H1 (cell line): ENCODE results near the gene ANKS1A. TPM values are rescaled to one million over a fixed set of nuclear protein-coding genes. Genes with fewer than 3 reads are reported as not detected.

Source experiments
- CTCF ChIA-PET: fragments of 300-600 bp; sonication (Branson Sonifier 250); formaldehyde crosslinking; loops from one replicate; lab custom pipeline; 2021; ENCODE audit not compliant: partially characterized antibody; lab: Charles Lee
- POLR2A ChIA-PET: fragments of 300-600 bp; sonication (Branson Sonifier 250); formaldehyde crosslinking; loops from one replicate; lab custom pipeline; 2021; ENCODE audit warnings: inconsistent platforms; ENCODE audit not compliant: partially characterized antibody; lab: Charles Lee
- DNase-seq, 2 experiments: peaks; one replicate each; pipeline versions ENCODE4 v3.0.0 to v3.0.0-alpha.2; 2010 to 2022; ENCODE audit warnings: low spot score in 2 of 2, low read depth in 1 of 2, mixed read lengths in 1 of 2
- FAIRE-seq: peaks from 2 replicates; lab custom pipeline; 2011; peaks lifted over from hg19 to GRCh38; lab: Jason Lieb, UNC
- H2AFZ ChIP-seq: 2 replicates; pipeline ENCODE4 v1.8.1; 2012; ENCODE audit warnings: low read length, inconsistent platforms
- H2AK5ac ChIP-seq: 2 replicates; pipeline ENCODE4 v1.6.1; 2013; ENCODE audit warnings: low read depth, low read length
- H2BK120ac ChIP-seq: replicated peaks from 2 replicates; pipeline ENCODE3; 2013; ENCODE audit warnings: low read depth, low read length, inconsistent platforms
- H2BK12ac ChIP-seq: 2 replicates; pipeline ENCODE4 v1.6.1; 2013; ENCODE audit warnings: low read depth, low read length
- H2BK15ac ChIP-seq: 2 replicates; pipeline ENCODE4 v1.6.1; 2013; ENCODE audit warnings: low read length
- H2BK20ac ChIP-seq: 2 replicates; pipeline ENCODE4 v1.6.1; 2013; ENCODE audit warnings: low read length
- H2BK5ac ChIP-seq: 2 replicates; pipeline ENCODE4 v1.6.1; 2013; ENCODE audit warnings: low read depth, low read length
- H3K14ac ChIP-seq: 2 replicates; pipeline ENCODE4 v1.6.1; 2013; ENCODE audit warnings: inconsistent platforms; ENCODE audit not compliant: insufficient read length
- H3K18ac ChIP-seq: 2 replicates; pipeline ENCODE4 v1.6.1; 2013; ENCODE audit warnings: low read length; ENCODE audit errors: extremely low read depth
- H3K23ac ChIP-seq: 2 replicates; pipeline ENCODE4 v1.6.1; 2013; ENCODE audit warnings: inconsistent platforms; ENCODE audit not compliant: insufficient read length
- H3K23me2 ChIP-seq: 2 replicates; pipeline ENCODE4 v1.6.1; 2013; ENCODE audit warnings: low read depth, low read length
- H3K27ac ChIP-seq: 2 replicates; pipeline ENCODE4 v1.6.1; 2011; ENCODE audit warnings: low read depth, low read length, inconsistent platforms
- H3K27me3 ChIP-seq, 4 experiments: replicated peaks in 1 of 4; 1 replicate in 1 of 4; 2 replicates in 3 of 4; pipeline versions ENCODE4 v1.6.1 to v1.8.1; 2011 to 2013; ENCODE audit warnings: low read length in 3 of 4, mild to moderate bottlenecking in 3 of 4, inconsistent platforms in 2 of 4, mixed read lengths in 2 of 4, moderate library complexity in 1 of 4; ENCODE audit not compliant: control insufficient read depth in 3 of 4, insufficient read depth in 3 of 4; ENCODE audit errors: extremely low read depth in 1 of 4
- H3K36me3 ChIP-seq, 4 experiments: 2 replicates each; pipeline versions ENCODE4 v1.6.1 to v1.8.1; 2011 to 2013; ENCODE audit warnings: mild to moderate bottlenecking in 4 of 4, low read length in 3 of 4, moderate library complexity in 2 of 4, control low read depth in 1 of 4, inconsistent platforms in 1 of 4; ENCODE audit not compliant: insufficient read depth in 4 of 4, control insufficient read depth in 2 of 4
- H3K4ac ChIP-seq: replicated peaks from 2 replicates; pipeline ENCODE3; 2013; ENCODE audit warnings: low read length, low read depth, mixed read lengths, inconsistent platforms; ENCODE audit not compliant: insufficient read length
- H3K4me1 ChIP-seq, 4 experiments: replicated peaks in 1 of 4; 1 replicate in 1 of 4; 2 replicates in 3 of 4; pipeline versions ENCODE4 v1.6.1 to v1.8.1; 2011 to 2013; ENCODE audit warnings: low read length in 3 of 4, inconsistent platforms in 2 of 4, mixed read lengths in 1 of 4; ENCODE audit not compliant: insufficient read depth in 4 of 4, control insufficient read depth in 3 of 4
- H3K4me2 ChIP-seq, 2 experiments: 2 replicates each; pipeline versions ENCODE4 v1.6.1 to v1.8.1; 2011 to 2013; ENCODE audit warnings: low read depth in 2 of 2, low read length in 2 of 2, control low read depth in 1 of 2, inconsistent platforms in 1 of 2, mild to moderate bottlenecking in 1 of 2; ENCODE audit not compliant: insufficient read depth in 1 of 2
- H3K4me3 ChIP-seq, 4 experiments: fragments of 200-600, 300-600 bp in 1 of 4; sonication (generic), shearing (Covaris generic), sonication (Bioruptor Twin) in 1 of 4; 2 replicates each; pipeline versions ENCODE4 v1.5.1 to v1.8.1; 2011 to 2016; ENCODE audit warnings: low read length in 4 of 4, low read depth in 3 of 4, control low read depth in 2 of 4, inconsistent platforms in 2 of 4, mild to moderate bottlenecking in 2 of 4, mixed read lengths in 1 of 4, moderate library complexity in 1 of 4; ENCODE audit not compliant: insufficient read depth in 2 of 4; ENCODE audit errors: extremely low read depth in 1 of 4
- H3K56ac ChIP-seq: replicated peaks from 2 replicates; pipeline ENCODE3; 2013; ENCODE audit warnings: low read depth, mild to moderate bottlenecking, mixed read lengths, low read length, inconsistent platforms; ENCODE audit not compliant: insufficient read length
- H3K79me1 ChIP-seq: 2 replicates; pipeline ENCODE4 v1.6.1; 2013; ENCODE audit warnings: low read depth, low read length, control low read depth
- H3K79me2 ChIP-seq, 2 experiments: 2 replicates each; pipeline versions ENCODE4 v1.6.1 to v1.8.1; 2012 to 2013; ENCODE audit warnings: low read length in 2 of 2, mild to moderate bottlenecking in 2 of 2, inconsistent platforms in 1 of 2; ENCODE audit not compliant: insufficient read depth in 2 of 2, control insufficient read depth in 1 of 2
- H3K9ac ChIP-seq, 4 experiments: replicated peaks in 1 of 4; 1 replicate in 1 of 4; 2 replicates in 3 of 4; pipeline versions ENCODE4 v1.6.1 to v1.8.1; 2011 to 2013; ENCODE audit warnings: low read depth in 3 of 4, low read length in 3 of 4, control low read depth in 2 of 4, mild to moderate bottlenecking in 2 of 4, moderate library complexity in 2 of 4, inconsistent platforms in 1 of 4; ENCODE audit errors: extremely low read depth in 1 of 4
- H3K9me3 ChIP-seq, 2 experiments: 2 replicates each; pipeline versions ENCODE4 v1.6.1 to v1.8.1; 2012 to 2013; ENCODE audit warnings: mild to moderate bottlenecking in 2 of 2, moderate library complexity in 2 of 2, control low read depth in 1 of 2, inconsistent platforms in 1 of 2, low read depth in 1 of 2, low read length in 1 of 2, mixed read lengths in 1 of 2; ENCODE audit not compliant: insufficient read depth in 2 of 2
- H4K20me1 ChIP-seq, 2 experiments: replicated peaks in 1 of 2; 2 replicates each; pipeline versions ENCODE3 to v1.8.1; 2011 to 2013; ENCODE audit warnings: inconsistent platforms in 2 of 2, low read length in 2 of 2, mild to moderate bottlenecking in 1 of 2; ENCODE audit not compliant: insufficient read depth in 2 of 2, control insufficient read depth in 1 of 2
- H4K5ac ChIP-seq: 2 replicates; pipeline ENCODE4 v1.6.1; 2013; ENCODE audit warnings: low read length, low read depth, mixed read lengths, inconsistent platforms; ENCODE audit not compliant: insufficient read length
- H4K8ac ChIP-seq: 2 replicates; pipeline ENCODE4 v1.8.0; 2013; ENCODE audit warnings: mild to moderate bottlenecking, moderate library complexity, low read length, inconsistent platforms; ENCODE audit not compliant: insufficient read depth; ENCODE audit errors: extremely low read depth
- H4K91ac ChIP-seq: replicated peaks from 2 replicates; pipeline ENCODE3; 2013; ENCODE audit warnings: low read length, mixed read lengths, inconsistent platforms; ENCODE audit not compliant: insufficient read length
- CEBPB ChIP-seq: IDR thresholded peaks from 2 replicates; pipeline ENCODE4 v1.6.1; 2012; ENCODE audit warnings: low read depth, low read length
- CTCF ChIP-seq, 3 experiments: IDR thresholded peaks; 1 replicate in 2 of 3; 2 replicates in 1 of 3; pipeline versions ENCODE4 v1.5.1 to v1.6.1; 2011; ENCODE audit warnings: low read length in 3 of 3, mild to moderate bottlenecking in 3 of 3, inconsistent platforms in 2 of 3, low read depth in 1 of 3, moderate library complexity in 1 of 3; ENCODE audit not compliant: insufficient read depth in 1 of 3; ENCODE audit errors: control extremely low read depth in 1 of 3
- FOSL1 ChIP-seq: IDR thresholded peaks from 2 replicates; pipeline ENCODE4 v1.6.1; 2011; ENCODE audit warnings: mild to moderate bottlenecking, low read depth, low read length, moderate library complexity; ENCODE audit not compliant: insufficient read depth
- NRF1 ChIP-seq: IDR thresholded peaks from 2 replicates; pipeline ENCODE4 v1.6.1; 2011; ENCODE audit warnings: mild to moderate bottlenecking, low read depth, low read length, improper control_type of control experiment
- RBBP5 ChIP-seq: IDR thresholded peaks from 2 replicates; pipeline ENCODE4 v1.7.1; 2012; ENCODE audit warnings: low read depth, mild to moderate bottlenecking, inconsistent platforms, low read length, moderate library complexity, borderline replicate concordance
- RFX5 ChIP-seq: IDR thresholded peaks from 2 replicates; pipeline ENCODE4 v1.6.1; 2011; ENCODE audit warnings: low read depth, low read length, improper control_type of control experiment, borderline replicate concordance
- SAP30 ChIP-seq: fragments of 300-600 bp; sonication (generic); IDR thresholded peaks from 2 replicates; pipeline ENCODE4 v1.7.1; 2012; ENCODE audit warnings: low read length, moderate library complexity, mild to moderate bottlenecking, inconsistent platforms; ENCODE audit not compliant: insufficient read depth, insufficient replicate concordance
- SIN3A ChIP-seq, 2 experiments: IDR thresholded peaks in 1 of 2; conservative IDR thresholded peaks in 1 of 2; 2 replicates each; pipeline ENCODE4 v1.6.1; 2011 to 2012; ENCODE audit warnings: low read length in 2 of 2, improper control_type of control experiment in 1 of 2, low read depth in 1 of 2, mild to moderate bottlenecking in 1 of 2
- TAF1 ChIP-seq: IDR thresholded peaks from 2 replicates; pipeline ENCODE4 v1.6.1; 2011; ENCODE audit warnings: mild to moderate bottlenecking, low read depth, low read length
- TBP ChIP-seq: IDR thresholded peaks from 2 replicates; pipeline ENCODE4 v1.6.1; 2011; ENCODE audit warnings: low read depth, low read length, improper control_type of control experiment
- WGBS, 2 experiments: shearing (Covaris generic) in 1 of 2; methylation state at CpG; one replicate each; pipeline versions ENCODE4 v1.1.6 to v1.1.7; 2013 to 2015; ENCODE audit warnings: low lambda C conversion rate in 2 of 2, mixed read lengths in 2 of 2, inconsistent platforms in 1 of 2, low coverage in 1 of 2, missing lambda C conversion rate in 1 of 2; ENCODE audit not compliant: insufficient replicate concordance in 2 of 2, insufficient coverage in 1 of 2, insufficient read length in 1 of 2; ENCODE audit errors: extremely low coverage in 1 of 2, missing lambda C conversion rate in 1 of 2; 5-methylcytosine and 5-hydroxymethylcytosine counted together
- polyA plus RNA-seq, 7 experiments: library from polyadenylated mRNA; depleted of rRNA in 3 of 7; stranded (reverse) in 5 of 7; unstranded in 2 of 7; fragments of >200 nt in 5 of 7; fragments of 200-250 nt in 2 of 7; gene quantifications; 1 replicate in 5 of 7; 2 replicates in 1 of 7; 4 replicates in 1 of 7; pipeline versions ENCODE4 v1.2.1 to v1.2.3, GENCODE V29; 2011 to 2013; ENCODE audit warnings: missing spikeins in 2 of 7, mixed read lengths in 2 of 7
- total RNA-seq: library from RNA; stranded (reverse); fragmentation: NEBNext Ultra II Directional; extraction: Animal tissue kit (Norgen Biotek cat#: 25700); gene quantifications from 2 replicates; pipeline ENCODE4 v1.2.1, GENCODE V29; 2021

Gene ANKS1A
- total and polyA plus RNA-seq, 2 of the 8 experiments (the other 6 are each of a cell fraction or from before 2014, with no cell fraction given): 9.8 to 30.9 TPM

GRCh38 chr6:34934516-34934915 is 45.5 kb downstream of the ANKS1A start:
- Histone ChIP-seq H3K4me1 (no peaks in the 10 kb centered on the region), H2AK5ac (no peak overlapping the region), H4K20me1 (peaks cover 1 to 9% of the 10 kb centered on the region in 2 experiments), H3K79me2 (peaks cover 0 to 27% of the 10 kb centered on the region in 2 experiments; a peak in 2 of 4 replicates), H2AFZ (no peak overlapping the region), H2BK15ac (no peak overlapping the region), H3K9ac (no peak overlapping the region), H4K8ac (no peak overlapping the region), H3K23ac (no peak overlapping the region), H3K56ac (no peak overlapping the region), H3K27ac (no peak overlapping the region), H2BK5ac (no peak overlapping the region), H4K91ac (no peak overlapping the region), H3K9me3 (no peaks in the 10 kb centered on the region), H3K4me3 (no peak overlapping the region), H3K4me2 (no peak overlapping the region), H3K4ac (no peak overlapping the region), H3K23me2 (no peaks in the 10 kb centered on the region; the same call in 1 of the 2 replicates), H3K27me3 (no peaks in the 10 kb centered on the region), H4K5ac (no peak overlapping the region), H2BK20ac (no peak overlapping the region), H3K36me3 (no peaks in the 10 kb centered on the region), H3K79me1 (no peaks in the 10 kb centered on the region; the same call in 1 of the 2 replicates), H2BK12ac (no peak overlapping the region), H3K18ac (no peak overlapping the region), H3K14ac (no peak overlapping the region), H2BK120ac (no peak overlapping the region)
- DNase-seq: no peak
- 92% methylated on average over 5 of the region's 5 CpGs; no CpG with 5 or more reads in 1 of the 2 experiments for WGBS, 2 experiments
- FAIRE-seq: no peak
- CTCF ChIA-PET: interaction anchor here (0.6 to 1.8 kb wide), 3 partner anchors 16 to 192 kb away, joined by 3 to 4 read pairs (median 4); no protein-coding TSS in a partner anchor
- POLR2A ChIA-PET: no interaction called here
- TF ChIP-seq SIN3A (conservative IDR thresholded peaks at IDR 0.05 in 1 of 2, IDR thresholded peaks at IDR 0.05 in 1 of 2; ENCODE audit: low read depth in 1 of 2, low read length in 2 of 2) (no peak), FOSL1 (no peak), TAF1 (no peak), SAP30 (no peak), NRF1 (no peak), TBP (no peak), CEBPB (no peak), CTCF (IDR thresholded peaks at IDR 0.05; ENCODE audit: control extremely low read depth in 1 of 3, insufficient read depth in 1 of 3, low read depth in 1 of 3, low read length in 3 of 3) (no peak), RFX5 (no peak), RBBP5 (no peak)
